IPS-11a (cell line): ENCODE measurements around the gene ITGB1BP1.

Experiments used
- H3K4me3 ChIP-seq: one replicate; pipeline ENCODE4 v1.5.1; 2013; ENCODE audit warnings: low read depth, low read length, control low read depth

The ITGB1BP1 gene

GRCh38 chr2:9380702-9381628 lies 42.4 kb downstream of the ITGB1BP1 start:
- no peak overlapping the region for H3K4me3 ChIP-seq

GRCh38 chr2:9379391-9379755 lies 44.0 kb downstream of the ITGB1BP1 start:
- H3K4me3 ChIP-seq, result no peak overlapping the region

GRCh38 chr2:9378433-9379390 lies 44.6 kb downstream of the ITGB1BP1 start:
- no peak overlapping the region for H3K4me3 ChIP-seq

GRCh38 chr2:9377461-9378097 lies 45.7 kb downstream of the ITGB1BP1 start:
- no peak overlapping the region for H3K4me3 ChIP-seq

GRCh38 chr2:9375857-9376428 lies 47.4 kb downstream of the ITGB1BP1 start:
- no peak overlapping the region for H3K4me3 ChIP-seq

GRCh38 chr2:9374071-9374730 lies 49.1 kb downstream of the ITGB1BP1 start:
- no peak overlapping the region for H3K4me3 ChIP-seq

- H3K4me3 ChIP-seq, result no peak overlapping the region
Observed at GRCh38 chr2:9373476-9373875, 49.9 kb downstream of the ITGB1BP1 start.

GRCh38 chr2:9373047-9373446 lies 50.3 kb downstream of the ITGB1BP1 start:
- no peak overlapping the region for H3K4me3 ChIP-seq

GRCh38 chr2:9370746-9371145 lies 52.6 kb downstream of the ITGB1BP1 start:
- no peak overlapping the region for H3K4me3 ChIP-seq

- H3K4me3 ChIP-seq, result no peak overlapping the region
Observed at GRCh38 chr2:9366026-9366425, 57.3 kb downstream of the ITGB1BP1 start.

GRCh38 chr2:9365498-9366019 lies 57.8 kb downstream of the ITGB1BP1 start:
- no peak overlapping the region for H3K4me3 ChIP-seq

- H3K4me3 ChIP-seq, result no peak overlapping the region
Observed at GRCh38 chr2:9364791-9365497, 58.4 kb downstream of the ITGB1BP1 start.

- H3K4me3 ChIP-seq, result no peak overlapping the region
Observed at GRCh38 chr2:9364373-9364772, 59.0 kb downstream of the ITGB1BP1 start.

- H3K4me3 ChIP-seq, result no peak overlapping the region
Observed at GRCh38 chr2:9360701-9361100, 62.6 kb downstream of the ITGB1BP1 start.

- no peak overlapping the region for H3K4me3 ChIP-seq
Observed at GRCh38 chr2:9360110-9360509, 63.2 kb downstream of the ITGB1BP1 start.

GRCh38 chr2:9359463-9359862 lies 63.9 kb downstream of the ITGB1BP1 start:
- no peak overlapping the region for H3K4me3 ChIP-seq

GRCh38 chr2:9358846-9359245 lies 64.5 kb downstream of the ITGB1BP1 start:
- H3K4me3 ChIP-seq, result no peak overlapping the region

GRCh38 chr2:9356261-9356660 lies 67.1 kb downstream of the ITGB1BP1 start:
- no peak overlapping the region for H3K4me3 ChIP-seq

GRCh38 chr2:9355716-9356115 lies 67.6 kb downstream of the ITGB1BP1 start:
- H3K4me3 ChIP-seq, result no peak overlapping the region
